ENCODE data around the gene ATXN7L2.

ATXN7L2 gene

DNA sequence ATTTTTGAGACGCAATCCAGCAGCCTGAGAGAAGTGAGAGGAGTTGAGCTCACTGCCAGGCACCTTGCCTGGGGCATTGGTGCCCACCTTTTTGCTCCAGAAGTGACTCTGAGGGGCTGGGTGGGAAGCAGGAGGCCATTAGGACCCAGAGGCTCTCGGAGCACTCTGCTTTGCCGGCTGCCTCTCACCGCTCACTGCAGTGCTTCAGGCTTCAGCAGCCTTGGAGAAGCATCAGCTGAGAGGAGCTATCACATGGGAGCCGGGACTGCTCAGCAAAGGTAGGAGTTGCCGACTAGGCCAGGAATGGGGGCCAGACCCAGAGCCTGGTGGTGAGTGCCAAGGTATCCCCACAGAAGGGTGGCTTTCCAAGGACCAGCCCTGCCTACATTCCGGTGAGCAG, 56.0 kb downstream of the ATXN7L2 start, which contains the start of gene GPR61:
Gene GPR61, plus strand, starts transcription at position 197 of the 400 bp plus-strand sequence. CDS start 3,151 bp downstream, outside the sequence.
- no peak for DNase-seq (ENCODE audit: low read depth)
- TF ChIP-seq MYC (IDR thresholded peaks at IDR 0.05; ENCODE audit: low read depth, low read length) (no peak), POLR2A (IDR thresholded peaks at IDR 0.05; ENCODE audit: extremely low read depth, insufficient read length) (no peak), CTCF (IDR thresholded peaks at IDR 0.05; ENCODE audit: low read depth, low read length) (no peak), MAX (IDR thresholded peaks at IDR 0.05; ENCODE audit: low read depth, low read length) (no peak)
- no peak within 1 kb of the TSS for H3K4me3 ChIP-seq (ENCODE audit: low read depth, low read length)

GRCh38 chr1:109541102-109541501, 57.4 kb downstream of the ATXN7L2 start:
- TF ChIP-seq CTCF (IDR thresholded peaks at IDR 0.05; ENCODE audit: low read depth, low read length) (no peak), POLR2A (IDR thresholded peaks at IDR 0.05; ENCODE audit: extremely low read depth, insufficient read length) (no peak), MAX (IDR thresholded peaks at IDR 0.05; ENCODE audit: low read depth, low read length) (no peak), MYC (IDR thresholded peaks at IDR 0.05; ENCODE audit: low read depth, low read length) (no peak)
- H3K4me3 ChIP-seq (ENCODE audit: low read depth, low read length), result no peak overlapping the region
- DNase-seq (ENCODE audit: low read depth), result no peak
